Activated CD4-positive, alpha-beta memory T cell treated with anti-CD3 and anti-CD28 coated beads, Interleukin-2, amount 10 ng/mL, durations not matched to agents 7 days and 5 days (primary cell): ENCODE results near the gene SMIM38. TPM values are rescaled to one million over a fixed set of nuclear protein-coding genes. Genes with fewer than 3 reads are reported as not detected.

Experiments
- CTCF ChIA-PET: fragments of 350-600 bp; sonication (Branson Sonifier 250); formaldehyde crosslinking; loops from one replicate; lab custom pipeline; 2021; ENCODE audit warnings: antibody characterized with exemption, inconsistent platforms; lab: Charles Lee
- POLR2A ChIA-PET: fragments of 350-600 bp; sonication (Branson Sonifier 250); formaldehyde crosslinking; loops from one replicate; lab custom pipeline; 2021; ENCODE audit warnings: antibody characterized with exemption; lab: Charles Lee
- DNase-seq: peaks from one replicate; pipeline ENCODE4 v3.0.0-alpha.2; 2020
- H3K27ac Mint-ChIP-seq: one replicate; pipeline ENCODE4 v1.8.0; 2021; ENCODE audit warnings: mild to moderate bottlenecking, mixed read lengths
- H3K27me3 Mint-ChIP-seq: one replicate; pipeline ENCODE4 v1.8.0; 2021; ENCODE audit warnings: mixed read lengths
- H3K36me3 Mint-ChIP-seq: one replicate; pipeline ENCODE4 v1.8.0; 2021; ENCODE audit warnings: low read depth, mixed read lengths
- H3K4me1 Mint-ChIP-seq: one replicate; pipeline ENCODE4 v1.8.0; 2021; ENCODE audit warnings: mixed read lengths
- H3K4me3 Mint-ChIP-seq: one replicate; pipeline ENCODE4 v1.8.0; 2021; ENCODE audit warnings: mild to moderate bottlenecking, mixed read lengths
- H3K9me3 Mint-ChIP-seq: one replicate; pipeline ENCODE4 v1.8.0; 2021; ENCODE audit warnings: mixed read lengths
- total RNA-seq, 2 experiments: library from RNA; stranded (reverse); gene quantifications; one replicate each; pipeline ENCODE4 v1.2.3, GENCODE V29; 2021

The SMIM38 gene
- under 1 TPM; 0.13 to 0.18 TPM for total RNA-seq

DNA sequence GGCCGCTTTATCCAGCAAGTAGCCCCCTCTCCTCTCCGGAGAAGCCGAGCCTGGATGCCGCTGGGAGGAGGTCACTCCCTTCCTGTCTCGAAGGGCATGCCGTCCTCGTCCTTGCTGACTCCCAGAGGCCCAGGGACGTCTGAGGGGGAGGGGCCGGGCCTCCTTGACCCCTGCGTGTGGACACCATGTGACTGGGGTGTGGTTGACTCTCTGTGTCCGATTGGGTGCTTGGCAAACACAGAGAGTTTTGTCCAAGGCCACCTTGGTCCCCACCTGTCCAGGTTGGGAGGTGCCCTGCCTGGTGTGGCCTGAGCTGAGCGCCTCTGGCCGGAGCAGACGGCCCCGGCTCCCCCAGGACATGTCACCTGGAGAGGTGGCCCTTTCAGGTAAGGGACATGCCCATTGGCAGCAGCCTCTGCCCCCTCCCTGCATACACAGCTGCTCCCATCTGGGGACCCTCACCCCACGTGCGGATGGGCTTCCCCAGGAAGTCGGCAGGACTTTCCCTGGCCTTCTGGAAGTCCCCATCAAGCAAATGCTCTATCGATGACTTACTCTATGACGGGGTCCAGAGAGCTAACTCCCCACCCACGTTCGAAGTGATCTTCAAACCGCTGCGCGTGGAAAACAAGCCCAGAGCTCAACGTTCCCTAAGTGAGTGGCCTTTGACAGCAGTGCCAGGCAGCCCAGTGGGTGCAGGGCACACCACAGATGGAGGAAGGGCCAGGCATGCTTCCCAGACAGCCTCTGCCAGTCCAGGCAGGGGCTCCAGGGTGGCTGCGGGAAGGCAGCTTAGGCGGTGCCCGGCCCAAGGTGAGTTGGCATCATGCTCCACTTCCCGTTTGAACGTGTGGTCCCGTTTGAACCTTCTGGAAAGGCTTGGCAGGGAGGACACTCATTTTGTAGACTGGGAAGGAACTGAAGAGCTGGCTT lies at the start of gene SMIM38:
TSS of gene SMIM38 (plus strand) at position 634 of the 933 bp plus-strand sequence. CDS start 1,912 bp downstream, outside the sequence.
- DNase-seq, result no peak
- Mint-ChIP-seq H3K9me3 (no peaks in the 10 kb centered on the region), H3K4me3 (no peak within 1 kb of the TSS), H3K4me1 (no peaks in the 10 kb centered on the region), H3K36me3 (no peaks in the 10 kb centered on the region), H3K27me3 (no peaks in the 10 kb centered on the region), H3K27ac (no peak within 1 kb of the TSS)
- POLR2A ChIA-PET, result no interaction called here
- CTCF ChIA-PET, result no interaction called here

DNA sequence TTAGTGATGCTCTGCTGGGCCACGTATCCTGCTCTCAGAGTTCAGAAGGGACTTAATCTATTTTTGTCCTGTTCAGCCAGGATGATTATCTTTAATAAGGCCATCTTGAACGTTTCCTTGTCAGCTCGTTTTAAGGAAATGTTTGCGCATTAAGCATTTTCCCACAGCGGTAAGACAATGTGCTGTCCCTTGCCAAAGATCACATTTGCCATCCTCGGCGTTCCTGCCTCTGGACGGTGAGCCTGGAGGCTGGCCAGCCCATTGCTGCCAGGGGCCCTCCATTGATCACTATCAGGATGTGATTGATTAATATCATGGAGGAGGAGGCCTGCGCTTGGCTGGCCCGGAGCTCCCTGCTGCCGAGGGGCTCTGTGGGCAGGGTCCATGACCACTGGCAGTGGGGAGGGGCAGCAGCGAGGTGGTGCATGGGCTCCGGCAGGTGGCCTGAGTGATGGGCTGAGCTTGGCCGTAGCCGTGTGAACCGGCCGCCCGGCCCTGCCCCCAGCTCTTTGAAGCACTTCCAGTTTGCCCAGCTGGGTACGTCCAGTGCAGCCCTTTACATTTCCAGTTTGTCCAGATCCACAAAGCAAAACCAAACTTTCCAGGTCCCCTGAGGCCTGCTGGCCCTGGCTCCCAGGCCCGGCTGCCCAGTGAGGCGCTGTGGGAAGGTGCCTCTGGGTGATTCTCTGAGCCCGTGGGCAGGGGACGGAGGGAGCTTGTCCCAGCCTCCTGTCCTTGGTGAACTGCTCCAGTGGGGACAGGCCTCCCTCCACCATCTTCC lies 49.5 kb upstream of the SMIM38 start:
- no peaks in the 10 kb centered on the region for H3K36me3 Mint-ChIP-seq
- no peaks in the 10 kb centered on the region for H3K27me3 Mint-ChIP-seq
- CTCF ChIA-PET, result no interaction called here
- H3K4me1 Mint-ChIP-seq, result no peaks in the 10 kb centered on the region
- no peak overlapping the region for H3K4me3 Mint-ChIP-seq
- POLR2A ChIA-PET, result no interaction called here
- peaks cover 4% of the 10 kb centered on the region for H3K9me3 Mint-ChIP-seq
- no peak overlapping the region for H3K27ac Mint-ChIP-seq
- no peak for DNase-seq

DNA sequence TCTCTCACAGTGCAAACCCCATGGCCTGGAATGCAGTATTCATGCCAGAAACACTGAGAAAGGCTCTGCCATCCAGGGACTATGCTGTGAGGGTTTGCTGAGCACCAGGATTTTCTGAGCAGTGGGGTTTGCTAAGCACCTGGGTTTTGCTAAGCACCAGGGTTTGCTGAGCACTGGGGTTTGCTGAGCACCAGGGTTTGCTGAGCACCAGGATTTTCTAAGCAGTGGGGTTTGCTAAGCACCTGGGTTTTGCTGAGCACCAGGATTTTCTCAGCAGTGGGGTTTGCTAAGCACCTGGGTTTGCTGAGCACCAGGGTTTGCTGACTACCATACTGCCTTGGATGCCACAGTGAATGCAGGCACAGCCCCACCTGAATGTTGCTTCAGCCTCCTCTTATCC lies 48.3 kb upstream of the SMIM38 start:
- no peaks in the 10 kb centered on the region for H3K36me3 Mint-ChIP-seq
- no peak for DNase-seq
- ChIA-PET POLR2A (no interaction called here), CTCF (interaction anchor here (0.8 kb wide), 1 partner anchor 18 kb away, joined by 3 read pairs; no protein-coding TSS in a partner anchor)
- no peak overlapping the region for H3K4me3 Mint-ChIP-seq
- no peaks in the 10 kb centered on the region for H3K27me3 Mint-ChIP-seq
- H3K27ac Mint-ChIP-seq, result no peak overlapping the region
- no peaks in the 10 kb centered on the region for H3K4me1 Mint-ChIP-seq
- H3K9me3 Mint-ChIP-seq, result peaks cover 4% of the 10 kb centered on the region

DNA sequence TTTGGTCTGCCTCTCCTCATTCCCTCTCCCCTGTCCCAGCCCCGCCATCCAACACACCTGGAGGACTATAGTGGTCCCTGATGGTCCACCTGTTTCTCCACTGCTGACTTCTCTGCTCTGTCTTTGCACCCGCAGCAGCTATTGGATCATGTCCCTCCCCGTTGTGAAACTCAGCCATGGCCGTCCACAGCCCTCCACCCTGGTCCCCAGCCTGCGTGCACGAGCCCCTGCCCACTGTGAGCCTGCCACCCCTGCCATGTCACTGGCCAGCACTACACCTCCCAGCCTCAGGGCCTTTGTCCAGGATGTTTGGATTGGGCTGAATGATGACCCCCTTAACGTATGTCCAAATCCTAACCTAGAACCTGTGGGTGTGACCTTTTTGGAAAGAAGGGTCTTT lies 47.7 kb upstream of the SMIM38 start:
- Mint-ChIP-seq H3K36me3 (no peaks in the 10 kb centered on the region), H3K4me1 (no peaks in the 10 kb centered on the region), H3K9me3 (peaks cover 4% of the 10 kb centered on the region), H3K4me3 (no peak overlapping the region), H3K27ac (no peak overlapping the region), H3K27me3 (no peaks in the 10 kb centered on the region)
- CTCF ChIA-PET, result no interaction called here
- no peak for DNase-seq
- POLR2A ChIA-PET, result no interaction called here

DNA sequence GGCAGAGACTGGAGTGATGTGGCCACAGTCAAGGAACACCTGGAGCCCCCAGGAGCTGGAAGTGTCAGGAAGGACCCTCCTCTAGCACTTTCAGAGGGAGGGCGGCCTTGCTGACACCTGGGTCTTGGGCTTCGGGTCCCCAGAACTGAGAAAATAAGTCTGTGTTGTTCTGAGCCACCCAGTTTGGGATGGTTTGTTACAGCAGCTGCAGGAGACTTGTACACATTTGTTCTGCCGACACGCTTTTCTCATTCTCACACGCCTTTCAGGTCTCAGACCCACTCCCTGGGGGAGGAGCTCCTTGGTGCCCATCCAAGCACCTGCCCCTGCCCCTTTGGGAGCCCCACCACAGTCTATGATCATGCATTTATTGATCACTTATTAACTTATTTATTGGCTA lies 47.2 kb upstream of the SMIM38 start:
- no peaks in the 10 kb centered on the region for H3K4me1 Mint-ChIP-seq
- H3K27ac Mint-ChIP-seq, result no peak overlapping the region
- no peak for DNase-seq
- no peak overlapping the region for H3K4me3 Mint-ChIP-seq
- H3K9me3 Mint-ChIP-seq, result peaks cover 4% of the 10 kb centered on the region
- ChIA-PET POLR2A (no interaction called here), CTCF (no interaction called here)
- H3K36me3 Mint-ChIP-seq, result no peaks in the 10 kb centered on the region
- no peaks in the 10 kb centered on the region for H3K27me3 Mint-ChIP-seq

- Mint-ChIP-seq H3K27ac (no peak overlapping the region), H3K27me3 (no peaks in the 10 kb centered on the region)
- CTCF ChIA-PET, result no interaction called here
Measured at GRCh38 chr11:69109101-69109500, 46.6 kb upstream of the SMIM38 start.

DNA sequence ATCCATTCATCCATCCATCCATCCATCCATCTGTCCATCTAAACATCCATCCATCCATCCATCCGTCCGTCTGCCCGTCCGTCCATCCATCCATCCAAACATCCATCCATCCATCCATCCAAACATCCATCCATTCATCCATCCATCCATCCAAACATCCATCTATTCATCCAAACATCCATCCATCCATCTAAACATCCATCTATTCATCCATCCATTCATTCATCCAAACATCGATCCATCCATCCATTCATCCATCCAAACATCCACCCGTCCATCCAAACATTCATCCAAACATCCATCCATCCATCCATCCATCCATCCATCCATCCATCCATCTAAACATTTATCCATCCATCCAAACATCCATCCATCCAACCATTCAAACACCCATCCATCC lies 45.3 kb upstream of the SMIM38 start:
- no peak overlapping the region for H3K27ac Mint-ChIP-seq
- no peak for DNase-seq
- H3K4me1 Mint-ChIP-seq, result no peaks in the 10 kb centered on the region
- CTCF ChIA-PET, result no interaction called here
- no peaks in the 10 kb centered on the region for H3K27me3 Mint-ChIP-seq
- peaks cover 4% of the 10 kb centered on the region for H3K9me3 Mint-ChIP-seq
- POLR2A ChIA-PET, result no interaction called here
- no peaks in the 10 kb centered on the region for H3K36me3 Mint-ChIP-seq
- no peak overlapping the region for H3K4me3 Mint-ChIP-seq

More at GRCh38 chr11:69109101-69109500, 46.6 kb upstream of the SMIM38 start:
- H3K4me3 Mint-ChIP-seq, result no peak overlapping the region
- POLR2A ChIA-PET, result no interaction called here
- no peaks in the 10 kb centered on the region for H3K36me3 Mint-ChIP-seq
- peaks cover 4% of the 10 kb centered on the region for H3K9me3 Mint-ChIP-seq
- no peaks in the 10 kb centered on the region for H3K4me1 Mint-ChIP-seq
- DNase-seq, result no peak

- POLR2A ChIA-PET, result no interaction called here
- no peak overlapping the region for H3K4me3 Mint-ChIP-seq
- no peak for DNase-seq
- H3K36me3 Mint-ChIP-seq, result no peaks in the 10 kb centered on the region
- no peaks in the 10 kb centered on the region for H3K27me3 Mint-ChIP-seq
- no peak overlapping the region for H3K27ac Mint-ChIP-seq
- no peaks in the 10 kb centered on the region for H3K4me1 Mint-ChIP-seq
- CTCF ChIA-PET, result no interaction called here
- peaks cover 4% of the 10 kb centered on the region for H3K9me3 Mint-ChIP-seq
Measured at GRCh38 chr11:69111624-69112542, 43.9 kb upstream of the SMIM38 start.

DNA sequence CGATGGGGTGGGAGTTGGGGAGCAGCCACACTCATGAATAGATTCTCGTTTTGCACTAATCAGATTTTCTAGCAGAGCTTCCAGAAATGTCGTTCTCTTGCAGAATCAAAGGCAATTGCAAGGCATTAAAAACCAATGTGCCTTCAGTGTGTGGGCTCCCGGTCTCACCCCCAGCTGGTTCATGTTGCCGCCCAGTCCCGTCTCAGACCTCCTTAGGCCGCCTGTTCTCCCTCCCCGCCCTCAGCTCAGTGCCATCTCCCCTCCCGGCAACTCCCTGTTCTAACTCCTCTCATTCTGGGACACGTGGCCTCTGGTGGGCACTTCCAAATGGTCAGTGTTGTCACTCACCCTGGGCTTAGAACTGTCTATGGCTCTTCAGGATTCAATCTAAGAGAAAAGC lies 42.5 kb upstream of the SMIM38 start:
- Mint-ChIP-seq H3K27ac (no peak overlapping the region), H3K36me3 (no peaks in the 10 kb centered on the region), H3K27me3 (no peaks in the 10 kb centered on the region), H3K4me1 (no peaks in the 10 kb centered on the region), H3K4me3 (no peak overlapping the region), H3K9me3 (peaks cover 4% of the 10 kb centered on the region)
- POLR2A ChIA-PET, result no interaction called here
- CTCF ChIA-PET, result no interaction called here
- DNase-seq, result no peak

DNA sequence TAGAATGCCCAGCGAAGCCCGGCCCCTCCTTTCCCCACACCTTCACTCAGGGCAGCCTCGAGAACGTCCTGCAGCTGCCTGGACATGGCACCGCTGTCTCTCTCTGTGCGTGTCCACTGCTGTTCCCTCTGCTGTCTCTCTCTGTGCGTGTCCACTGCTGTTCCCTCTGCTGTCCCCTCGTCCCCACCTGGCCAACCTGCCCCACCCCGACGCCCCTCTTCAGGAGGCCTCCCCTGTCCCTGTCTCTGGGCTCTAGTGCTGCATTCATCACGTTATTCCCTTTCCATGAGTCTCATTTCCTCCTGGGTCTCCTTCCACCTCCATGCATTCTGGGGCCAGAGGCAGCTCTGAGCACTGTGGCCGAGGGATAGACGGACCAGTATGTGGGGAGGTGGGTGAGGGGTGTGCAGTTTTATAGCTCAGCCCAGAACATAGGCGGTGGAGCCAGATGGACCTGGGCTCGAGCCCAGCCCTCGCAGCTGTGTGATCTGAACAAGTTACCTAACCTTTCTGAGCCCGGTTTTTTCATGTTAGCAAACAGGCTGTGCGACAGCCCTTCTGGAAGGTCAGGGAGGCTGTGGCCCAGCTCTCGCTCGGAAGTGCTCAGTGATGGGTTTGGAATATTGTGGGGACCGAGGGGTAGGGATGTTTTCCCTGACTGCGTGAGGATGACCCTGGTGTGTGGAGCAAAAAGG lies 41.9 kb upstream of the SMIM38 start:
- H3K9me3 Mint-ChIP-seq, result peaks cover 4% of the 10 kb centered on the region

GRCh38 chr11:69114362-69114761 lies 41.4 kb upstream of the SMIM38 start:
- no peaks in the 10 kb centered on the region for H3K36me3 Mint-ChIP-seq
- no peaks in the 10 kb centered on the region for H3K27me3 Mint-ChIP-seq
- H3K27ac Mint-ChIP-seq, result no peak overlapping the region
- no peak for DNase-seq
- no peak overlapping the region for H3K4me3 Mint-ChIP-seq
- ChIA-PET CTCF (no interaction called here), POLR2A (no interaction called here)
- no peaks in the 10 kb centered on the region for H3K4me1 Mint-ChIP-seq
- peaks cover 4% of the 10 kb centered on the region for H3K9me3 Mint-ChIP-seq

More for the DNA sequence above, 41.9 kb upstream of the SMIM38 start:
- ChIA-PET POLR2A (no interaction called here), CTCF (no interaction called here)
- H3K4me1 Mint-ChIP-seq, result no peaks in the 10 kb centered on the region
- no peak for DNase-seq
- no peaks in the 10 kb centered on the region for H3K27me3 Mint-ChIP-seq
- H3K27ac Mint-ChIP-seq, result no peak overlapping the region
- H3K4me3 Mint-ChIP-seq, result no peak overlapping the region
- H3K36me3 Mint-ChIP-seq, result no peaks in the 10 kb centered on the region

DNA sequence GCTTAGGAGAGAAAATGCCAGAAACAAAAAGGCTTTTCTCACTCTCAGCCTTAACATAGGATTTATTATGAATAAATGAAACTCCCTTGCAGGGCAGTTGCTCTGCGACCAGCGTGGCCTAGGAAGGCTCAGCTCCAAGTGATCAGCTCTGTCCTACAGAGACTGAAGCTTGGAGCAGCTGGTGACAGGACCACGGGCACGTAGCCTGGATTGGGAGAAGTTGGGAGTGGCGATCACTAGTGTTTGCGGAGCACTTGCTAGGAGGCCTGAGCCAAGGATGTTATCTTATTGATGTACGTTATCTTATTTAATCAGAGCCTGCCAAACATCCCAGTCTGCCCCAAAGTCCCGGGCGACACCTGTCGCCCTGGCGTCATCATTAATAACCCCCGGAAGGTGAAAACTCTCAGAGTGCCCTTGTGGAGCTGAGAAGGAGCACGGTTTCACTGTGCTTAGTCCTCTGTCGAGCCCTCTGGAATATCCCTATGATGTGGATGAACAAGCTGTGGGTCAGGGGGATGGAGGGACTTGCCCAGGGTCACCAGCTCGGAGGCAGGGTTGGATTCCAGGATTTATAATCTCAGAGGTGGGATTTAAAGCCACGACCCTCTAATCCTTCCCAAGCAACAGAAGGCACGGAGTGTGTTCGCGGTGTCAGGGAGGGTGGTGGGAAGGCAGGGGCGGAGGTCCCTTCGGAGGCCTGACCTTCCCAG lies 40.8 kb upstream of the SMIM38 start:
- Mint-ChIP-seq H3K36me3 (no peaks in the 10 kb centered on the region), H3K9me3 (peaks cover 4% of the 10 kb centered on the region), H3K4me1 (no peaks in the 10 kb centered on the region), H3K4me3 (no peak overlapping the region), H3K27ac (no peak overlapping the region), H3K27me3 (no peaks in the 10 kb centered on the region)
- POLR2A ChIA-PET, result no interaction called here
- CTCF ChIA-PET, result no interaction called here
- DNase-seq, result no peak
